GM19438 (cell line): Measurements from ENCODE around the gene SOWAHA.
A peak's percentile ranks its signal among the peaks of the same experiment; 100 is the strongest.

Experiments
- ATAC-seq: cut with Tn5 transposase; IDR thresholded peaks from one replicate; pipeline ENCODE4 v1.9.1; 2021; ENCODE audit warnings: low read depth; ENCODE audit not compliant: unreplicated experiment

Gene SOWAHA

GRCh38 chr5:132812781-132813598, at the start of gene SOWAHA:
SOWAHA (plus strand) TSS chr5:132813302; CDS start chr5:132813622, 320 bp downstream.
- no peak for ATAC-seq

DNA sequence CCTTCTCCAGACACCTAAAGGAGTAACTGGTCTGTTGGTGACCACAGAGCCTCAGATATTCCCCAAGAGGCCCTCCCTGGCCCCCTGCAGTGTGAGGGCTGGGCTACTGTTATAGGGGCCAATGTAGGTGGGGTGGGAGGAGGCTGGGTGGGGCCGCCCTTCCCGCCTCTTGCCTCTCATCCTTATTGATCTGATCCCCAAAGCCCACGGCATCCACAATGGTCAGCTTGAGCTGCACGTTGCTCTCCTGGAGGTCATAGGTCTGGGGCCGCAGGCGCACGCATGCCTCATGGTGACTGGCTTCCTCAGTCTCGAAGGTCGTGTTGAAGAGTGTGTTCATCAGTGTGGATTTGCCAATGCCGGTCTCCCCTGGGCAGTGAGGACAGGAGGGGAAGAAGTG, 49.1 kb upstream of the SOWAHA start:
- ATAC-seq: no peak

GRCh38 chr5:132764671-132765238, 48.3 kb upstream of the SOWAHA start:
- no peak for ATAC-seq

DNA sequence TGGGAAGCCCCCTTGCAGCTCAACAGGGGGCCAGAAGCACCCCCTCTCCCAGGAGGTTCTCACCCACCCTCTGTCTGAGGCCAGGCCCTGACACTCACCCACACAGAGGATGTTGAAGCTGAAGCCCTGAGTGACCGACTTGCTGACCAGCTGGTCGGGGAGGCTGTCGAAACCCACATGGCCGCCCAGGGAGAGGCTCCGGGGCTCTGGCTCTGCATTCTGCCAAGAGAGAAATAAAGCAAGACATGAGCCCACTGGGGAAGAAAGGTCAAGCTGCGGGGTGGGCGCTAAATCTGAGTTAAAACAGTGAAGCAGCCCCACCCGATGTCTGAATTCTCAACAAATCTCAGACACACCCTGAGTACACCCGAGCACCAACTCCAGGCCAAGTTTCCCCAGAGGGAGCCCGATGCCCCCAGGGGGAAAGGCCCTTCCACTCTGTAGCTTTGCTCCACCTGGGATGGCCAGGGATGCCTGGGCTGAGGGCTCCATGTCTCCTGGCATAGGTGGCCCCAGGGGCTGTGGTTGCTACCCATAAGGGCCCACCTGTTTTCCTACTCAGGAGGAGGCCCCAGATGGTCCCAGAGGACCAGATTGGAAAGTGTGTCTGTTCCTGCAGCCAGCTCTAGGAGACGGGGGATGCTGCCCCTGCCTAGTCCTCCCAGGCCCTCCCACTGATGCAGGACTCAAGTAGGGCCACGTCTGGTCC, 47.6 kb upstream of the SOWAHA start:
- ATAC-seq: no peak

DNA sequence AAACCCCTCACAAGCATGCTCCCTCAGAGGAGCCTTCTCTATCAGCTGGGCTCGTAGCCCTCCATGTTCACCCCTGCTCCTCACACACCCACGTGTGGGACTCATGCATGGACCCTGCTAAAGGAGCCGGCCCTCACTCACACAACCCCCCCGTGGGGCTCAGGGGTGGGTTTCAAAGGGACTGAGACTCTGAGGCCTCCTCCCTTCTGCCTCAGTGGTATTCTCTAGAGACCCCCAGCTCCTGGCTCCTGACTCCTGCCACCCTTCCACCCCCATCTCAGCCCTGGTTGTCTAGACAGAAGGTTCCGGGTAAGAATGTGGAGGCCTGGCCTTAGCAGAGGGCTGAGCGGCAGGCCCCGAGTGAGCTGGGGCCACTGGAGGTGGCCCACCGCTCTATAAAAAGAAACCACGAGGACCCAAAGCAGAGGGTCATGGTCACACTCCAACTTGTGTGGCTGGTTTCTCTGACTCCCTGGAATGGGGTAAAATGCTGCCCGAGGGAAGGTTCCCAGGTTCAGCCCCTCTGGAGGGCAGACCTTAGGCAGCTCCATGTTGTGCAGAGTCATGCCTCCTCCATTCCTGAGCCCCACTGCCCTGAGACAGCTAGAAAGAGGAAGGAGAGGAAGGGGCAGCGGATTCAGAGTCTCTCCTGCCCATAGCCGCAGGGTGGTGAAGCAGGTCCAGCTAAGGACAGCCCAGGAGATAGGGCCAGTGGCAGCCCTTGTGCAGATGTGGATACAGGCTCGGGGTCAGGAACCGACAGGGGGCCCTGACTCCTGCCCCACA, 46.9 kb upstream of the SOWAHA start:
- ATAC-seq: no peak

- no peak for ATAC-seq
Measured at GRCh38 chr5:132766806-132767055, 46.4 kb upstream of the SOWAHA start.

GRCh38 chr5:132767150-132767549, 46.0 kb upstream of the SOWAHA start:
- no peak for ATAC-seq

DNA sequence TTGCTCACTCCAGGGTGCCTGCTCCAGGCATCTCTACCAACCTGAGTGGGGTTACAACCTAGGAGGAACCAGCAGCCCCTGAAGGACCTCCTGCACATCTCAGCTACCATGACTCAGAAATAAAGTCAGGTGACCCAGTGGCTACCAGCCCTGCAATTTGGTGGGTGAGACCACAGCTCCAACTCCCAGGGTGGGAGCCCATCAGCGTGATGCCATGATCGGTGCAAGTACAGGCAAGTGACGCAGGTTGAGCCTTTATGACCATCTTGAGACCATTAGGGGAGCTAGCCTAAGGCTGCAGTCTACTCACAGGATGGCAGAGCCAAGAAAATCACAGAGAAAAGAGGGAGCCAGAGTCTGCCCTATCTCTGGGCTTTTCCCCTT, 44.6 kb upstream of the SOWAHA start:
- ATAC-seq: no peak

DNA sequence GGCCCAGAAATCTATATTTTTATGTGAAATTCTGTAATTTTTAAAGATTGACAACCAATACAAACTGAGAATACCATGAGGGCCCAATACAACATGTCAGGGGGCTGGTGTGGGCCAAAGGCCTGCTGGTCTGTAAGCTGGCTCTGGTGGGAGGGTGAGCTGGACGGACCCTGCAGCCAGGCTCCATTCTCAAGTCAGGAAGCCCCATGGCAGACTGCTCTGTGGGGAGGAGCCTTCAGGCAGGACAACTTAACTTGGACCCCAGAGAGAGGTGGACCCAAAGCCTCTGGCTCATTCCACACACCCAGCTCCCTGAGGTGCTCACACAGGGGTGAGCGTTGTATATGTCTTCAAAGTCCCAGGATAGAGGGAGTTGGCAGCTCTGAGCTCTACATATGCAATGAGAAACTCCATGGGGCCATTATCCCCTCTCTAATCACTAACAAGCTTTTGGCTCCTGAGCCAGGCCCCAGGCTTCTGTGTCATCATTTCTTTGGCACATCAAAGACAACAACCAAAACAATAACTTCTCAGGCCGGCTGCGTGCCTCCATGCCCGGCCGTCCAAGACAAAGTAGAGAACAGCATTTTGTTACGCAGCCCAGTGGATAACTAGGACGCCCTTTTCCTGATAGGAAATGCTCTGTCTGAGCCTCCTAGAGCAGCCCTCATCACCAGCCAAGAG, 42.5 kb upstream of the SOWAHA start:
- ATAC-seq: no peak

DNA sequence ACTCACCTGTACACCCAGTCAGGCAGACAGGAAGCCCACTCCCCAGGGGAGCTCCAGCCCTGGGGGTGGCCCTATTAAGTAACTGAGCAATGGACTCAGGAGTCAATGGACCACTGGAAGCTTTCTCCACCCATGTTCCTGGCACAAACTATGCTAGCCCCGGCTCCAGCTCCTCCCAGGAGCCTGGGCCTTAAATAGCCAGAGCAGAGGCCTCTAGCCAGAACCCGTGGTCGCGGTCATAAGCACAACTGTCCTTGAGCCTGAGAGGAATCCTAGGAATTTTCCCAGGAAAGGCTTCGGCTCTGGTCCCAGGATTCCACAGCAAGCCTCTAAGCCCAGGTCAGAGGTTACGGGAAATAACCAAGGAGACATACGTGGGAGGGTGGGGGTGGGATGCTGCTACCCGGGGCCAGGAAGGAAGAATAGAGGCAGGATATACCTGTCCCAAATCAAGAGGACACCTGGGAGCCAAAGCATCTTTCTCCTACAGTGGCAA, 41.6 kb upstream of the SOWAHA start:
- no peak for ATAC-seq

- no peak for ATAC-seq
Measured at GRCh38 chr5:132772291-132773070, 40.6 kb upstream of the SOWAHA start.

GRCh38 chr5:132773114-132773513, 40.0 kb upstream of the SOWAHA start:
- no peak for ATAC-seq

GRCh38 chr5:132773601-132774355, 39.3 kb upstream of the SOWAHA start:
- ATAC-seq: no peak

DNA sequence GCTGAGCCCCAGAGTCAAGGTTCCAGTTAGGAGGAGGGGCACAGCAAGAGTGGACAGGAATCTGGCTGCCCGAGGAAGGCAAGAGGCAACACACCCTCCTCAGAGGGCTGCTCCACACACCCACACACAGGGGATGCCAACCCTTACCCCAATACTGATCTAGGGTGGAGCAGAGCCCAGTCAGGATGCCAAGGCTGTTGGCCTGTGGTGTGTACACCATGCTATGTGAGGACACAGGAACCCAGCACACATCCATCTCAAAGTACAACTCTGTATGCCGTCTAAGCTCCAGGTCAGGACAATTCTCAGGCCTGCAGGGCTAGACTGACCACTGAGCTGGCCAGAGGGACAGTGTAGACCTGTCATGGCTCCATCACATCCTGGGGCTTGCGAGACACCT, 38.7 kb upstream of the SOWAHA start:
- no peak for ATAC-seq

DNA sequence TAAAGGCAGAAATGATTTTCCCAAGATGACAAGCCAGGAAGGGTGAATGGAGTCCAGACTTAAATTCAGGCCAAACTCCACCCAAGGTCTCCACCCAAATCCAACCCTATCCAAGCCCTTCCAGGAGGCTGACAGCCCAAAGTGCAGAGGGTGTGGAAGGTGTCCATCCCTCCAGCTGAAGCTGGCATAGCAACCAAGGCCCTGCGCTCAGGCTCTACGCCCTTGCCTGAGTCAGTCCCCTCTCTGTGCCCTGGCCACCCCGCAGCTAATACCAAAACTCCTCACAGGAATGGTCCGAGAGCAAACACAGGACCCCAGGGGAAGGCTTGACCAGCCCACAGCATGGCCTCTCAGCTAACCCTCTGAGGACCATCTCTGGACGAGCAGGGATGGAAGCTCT, 38.2 kb upstream of the SOWAHA start:
- no peak for ATAC-seq

DNA sequence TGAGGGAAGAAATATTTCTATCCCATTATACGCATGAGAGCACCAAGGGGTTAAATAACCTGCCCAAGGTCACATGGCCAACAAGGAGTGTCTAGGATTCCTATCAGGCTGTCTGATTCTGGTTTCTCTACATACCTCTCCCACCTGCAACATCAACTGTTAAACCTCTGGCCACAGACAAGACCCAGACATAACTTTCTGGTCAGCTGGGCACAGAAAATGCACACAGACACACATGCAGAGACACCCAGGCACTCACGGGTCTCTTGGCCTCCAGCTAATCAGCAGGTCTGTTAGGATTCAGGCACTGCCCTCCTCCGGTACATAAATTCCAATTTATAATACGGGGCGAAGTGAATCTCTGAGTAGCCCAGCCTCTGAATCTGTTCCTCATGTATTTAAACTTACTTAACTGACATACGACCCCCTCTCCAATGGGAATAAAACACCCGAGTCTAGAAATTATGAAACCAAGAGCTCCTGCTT, 37.6 kb upstream of the SOWAHA start:
- ATAC-seq: no peak

GRCh38 chr5:132776131-132776937, 36.8 kb upstream of the SOWAHA start:
- ATAC-seq: peak; percentile 24

GRCh38 chr5:132776938-132777208, 36.2 kb upstream of the SOWAHA start:
- ATAC-seq: no peak
